Transverse colon (tissue), 4 donors: ENCODE data around the gene CDR2. TPM values are rescaled to one million over a fixed set of nuclear protein-coding genes. Genes with fewer than 3 reads are reported as not detected.

Experiments used
- DNase-seq: peaks from one replicate; pipeline ENCODE4 v3.0.0-alpha.2; 2019
- H3K27ac ChIP-seq, 4 donors: fragments of 200-600 bp; sonication (generic); 2 replicates each; pipeline ENCODE4 v1.5.1; 2016 to 2018; ENCODE audit warnings: inconsistent platforms in 4 of 4
- H3K27me3 ChIP-seq: fragments of 200-600 bp; sonication (generic); 2 replicates; pipeline ENCODE4 v1.5.1; 2017; ENCODE audit warnings: inconsistent platforms
- H3K36me3 ChIP-seq, 4 donors: fragments of 200-600 bp; sonication (generic); 2 replicates each; pipeline ENCODE4 v1.5.1; 2017 to 2019; ENCODE audit warnings: inconsistent platforms in 4 of 4
- H3K4me1 ChIP-seq, 4 donors: fragments of 200-600 bp; sonication (generic); 2 replicates each; pipeline ENCODE4 v1.5.1; 2017 to 2020; ENCODE audit warnings: inconsistent platforms in 4 of 4
- H3K4me3 ChIP-seq, 4 donors: fragments of 200-600 bp; sonication (generic); 1 replicate in 1 of 4; 2 replicates in 3 of 4; pipeline versions ENCODE4 v1.5.1 to v1.6.1; 2017 to 2019; ENCODE audit warnings: inconsistent platforms in 4 of 4
- H3K9me3 ChIP-seq, 2 donors: fragments of 200-600 bp; sonication (generic); 2 replicates each; pipeline ENCODE4 v1.5.1; 2017 to 2019; ENCODE audit warnings: inconsistent platforms in 2 of 2
- EP300 ChIP-seq: sonication (generic); formaldehyde crosslinking; IDR thresholded peaks from one replicate; pipeline ENCODE4 v1.6.1; 2017; ENCODE audit warnings: antibody characterized with exemption, low read depth
- POLR2A ChIP-seq: fragments of 450-650 bp; IDR thresholded peaks from one replicate; pipeline ENCODE4 v1.6.1; 2016; ENCODE audit warnings: antibody characterized with exemption, mild to moderate bottlenecking, moderate library complexity
- POLR2AphosphoS5 ChIP-seq, 3 donors: sonication (generic); formaldehyde crosslinking; IDR thresholded peaks; one replicate each; pipeline ENCODE4 v1.6.1; 2016; ENCODE audit warnings: antibody characterized with exemption in 3 of 3
- WGBS, 2 donors: methylation state at CpG; one replicate each; pipeline ENCODE4 v1.1.5; 2018; ENCODE audit warnings: low coverage in 1 of 2; 5-methylcytosine and 5-hydroxymethylcytosine counted together
- in situ Hi-C, 4 donors: fragments of 200-750 bp; cut with MboI; loops; one replicate each; pipeline versions ENCODE4 v1.15.0 to v1.15.1; 2017; ENCODE audit warnings: low sequenced_read_pairs in 3 of 4, low pct_ligation_motif_present in 1 of 4, low pct_unique_long_range_greater_than_20kb in 1 of 4
- intact Hi-C: fragments of 100-400 bp; cut with DNase I; formaldehyde crosslinking; loops from one replicate; pipeline ENCODE4 v1.15.1; 2023; ENCODE audit warnings: low total_unique reads
- total RNA-seq, 4 donors: library from RNA; depleted of rRNA; stranded (reverse); fragments of >200 nt; gene quantifications; one replicate each; pipeline ENCODE4 v1.1.0, GENCODE V29; 2016
- TF ChIP-seq, protein P1 (sequence below), 5 experiments: fragments of 200-600 bp in 3 of 5; fragments of 450-650 bp in 2 of 5; sonication (generic) in 3 of 5; IDR thresholded peaks; 1 replicate in 2 of 5; 2 replicates in 3 of 5; pipeline ENCODE4 v1.5.1; 2016 to 2017; ENCODE audit warnings: antibody characterized with exemption in 5 of 5, inconsistent platforms in 3 of 5, mild to moderate bottlenecking in 2 of 5, moderate library complexity in 1 of 5

The CDR2 gene
- total RNA-seq, 4 donors from 2014 or later: 21.7 to 317 (median 24.1) TPM

DNA sequence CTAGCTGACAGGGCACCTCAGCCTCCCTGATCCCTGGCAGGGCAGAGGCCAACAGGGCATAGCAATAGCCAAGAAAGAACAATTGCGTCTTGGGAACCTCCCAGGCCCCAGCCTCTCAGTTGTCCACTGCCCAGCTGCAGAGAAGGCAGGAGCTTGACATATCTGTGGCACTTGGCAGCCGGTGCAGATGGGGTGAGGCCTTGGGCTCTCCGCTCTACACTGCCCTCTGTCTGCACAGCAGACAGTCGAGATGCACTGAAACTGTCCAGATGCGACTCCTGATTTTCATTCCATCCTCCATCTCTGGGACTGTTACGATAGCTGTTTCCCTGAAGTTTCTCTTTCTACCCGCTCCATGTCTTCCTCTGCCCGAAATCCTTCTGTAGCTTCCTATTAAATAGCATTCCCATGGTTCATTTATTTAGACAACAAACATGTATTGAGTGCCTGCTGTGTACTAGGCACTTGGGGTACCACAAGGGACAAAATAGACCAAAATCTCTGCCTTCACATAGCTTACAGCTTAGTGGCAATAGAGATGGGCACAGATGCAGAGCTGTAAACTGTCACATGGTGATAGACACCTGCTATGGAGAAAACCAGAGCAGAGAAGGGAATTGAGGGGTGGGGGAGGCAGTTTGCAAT lies 73.9 kb downstream of the CDR2 start:
- TF ChIP-seq POLR2A: no peak
- TF ChIP-seq, protein P1, sequence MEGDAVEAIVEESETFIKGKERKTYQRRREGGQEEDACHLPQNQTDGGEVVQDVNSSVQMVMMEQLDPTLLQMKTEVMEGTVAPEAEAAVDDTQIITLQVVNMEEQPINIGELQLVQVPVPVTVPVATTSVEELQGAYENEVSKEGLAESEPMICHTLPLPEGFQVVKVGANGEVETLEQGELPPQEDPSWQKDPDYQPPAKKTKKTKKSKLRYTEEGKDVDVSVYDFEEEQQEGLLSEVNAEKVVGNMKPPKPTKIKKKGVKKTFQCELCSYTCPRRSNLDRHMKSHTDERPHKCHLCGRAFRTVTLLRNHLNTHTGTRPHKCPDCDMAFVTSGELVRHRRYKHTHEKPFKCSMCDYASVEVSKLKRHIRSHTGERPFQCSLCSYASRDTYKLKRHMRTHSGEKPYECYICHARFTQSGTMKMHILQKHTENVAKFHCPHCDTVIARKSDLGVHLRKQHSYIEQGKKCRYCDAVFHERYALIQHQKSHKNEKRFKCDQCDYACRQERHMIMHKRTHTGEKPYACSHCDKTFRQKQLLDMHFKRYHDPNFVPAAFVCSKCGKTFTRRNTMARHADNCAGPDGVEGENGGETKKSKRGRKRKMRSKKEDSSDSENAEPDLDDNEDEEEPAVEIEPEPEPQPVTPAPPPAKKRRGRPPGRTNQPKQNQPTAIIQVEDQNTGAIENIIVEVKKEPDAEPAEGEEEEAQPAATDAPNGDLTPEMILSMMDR (IDR thresholded peaks at IDR 0.05): peak; percentile 45 to 65 (median 52)
- in situ Hi-C loops (loop anchor here in 2 of 4 donors (25.0 kb wide), 2 partner anchors 112 to 1113 kb away; no protein-coding TSS in a partner anchor), intact Hi-C loops (no loop called here)
- WGBS, 2 donors: 36% methylated on average over 8 of the region's 8 CpGs; no CpG with 5 or more reads in 1 of the 2 donors
- H3K27ac ChIP-seq: peak overlapping the region; percentile 7 to 49 (median 32)
- peaks cover 0 to 3% (median 0%) of the 10 kb centered on the region in 4 donors for H3K36me3 ChIP-seq
- peak; percentile 66 for DNase-seq
- no peaks in the 10 kb centered on the region for H3K27me3 ChIP-seq
- peaks cover 0 to 34% (median 16%) of the 10 kb centered on the region in 4 donors for H3K4me1 ChIP-seq
- H3K4me3 ChIP-seq: no peak overlapping the region
- no peaks in the 10 kb centered on the region for H3K9me3 ChIP-seq

DNA sequence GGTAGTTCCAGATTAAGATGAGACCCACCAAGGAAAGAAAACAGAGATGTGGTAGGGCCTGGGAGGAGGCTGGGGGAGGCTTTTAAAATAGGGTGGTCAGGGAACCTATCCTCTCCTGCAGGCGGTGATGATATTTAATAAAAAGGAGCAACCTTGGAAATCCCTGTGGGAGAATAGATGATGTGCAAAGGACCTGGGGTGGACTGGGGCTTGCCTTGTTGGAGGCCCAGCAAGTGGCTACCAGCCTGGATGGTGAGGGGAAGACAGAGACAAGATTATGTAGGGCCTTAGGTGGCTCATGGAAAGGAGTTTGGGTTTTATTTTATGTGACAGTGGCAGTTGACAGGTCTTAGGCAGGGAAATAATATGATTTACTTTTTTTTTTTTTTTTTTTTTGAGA lies 75.4 kb downstream of the CDR2 start:
- Histone ChIP-seq H3K9me3 (no peaks in the 10 kb centered on the region), H3K27me3 (no peaks in the 10 kb centered on the region), H3K4me1 (peaks cover 0 to 34% (median 16%) of the 10 kb centered on the region in 4 donors), H3K4me3 (no peak overlapping the region), H3K36me3 (peaks cover 0 to 3% (median 0%) of the 10 kb centered on the region in 4 donors), H3K27ac (peak overlapping the region; percentile 96 to 97 (median 96))
- TF ChIP-seq POLR2AphosphoS5 (IDR thresholded peaks at IDR 0.05) (no peak), EP300 (no peak), POLR2A (no peak)
- TF ChIP-seq, protein P1 (IDR thresholded peaks at IDR 0.05): no peak
- intact Hi-C loops: loop anchor here (5.0 kb wide), 1 partner anchor 292 kb away; the partner anchor contains the start of gene MOSMO
- no peak for DNase-seq
- in situ Hi-C loops: loop anchor here (5.0 to 25.0 kb wide), 7 partner anchors 92 to 312 kb away; partner anchors contain the start of genes EEF2K (in 2 of the 4), MOSMO (in 1 of the 4) and PDZD9 (in 1 of the 4)
- 100% methylated on average over 1 of the region's 1 CpG for WGBS, 2 donors

DNA sequence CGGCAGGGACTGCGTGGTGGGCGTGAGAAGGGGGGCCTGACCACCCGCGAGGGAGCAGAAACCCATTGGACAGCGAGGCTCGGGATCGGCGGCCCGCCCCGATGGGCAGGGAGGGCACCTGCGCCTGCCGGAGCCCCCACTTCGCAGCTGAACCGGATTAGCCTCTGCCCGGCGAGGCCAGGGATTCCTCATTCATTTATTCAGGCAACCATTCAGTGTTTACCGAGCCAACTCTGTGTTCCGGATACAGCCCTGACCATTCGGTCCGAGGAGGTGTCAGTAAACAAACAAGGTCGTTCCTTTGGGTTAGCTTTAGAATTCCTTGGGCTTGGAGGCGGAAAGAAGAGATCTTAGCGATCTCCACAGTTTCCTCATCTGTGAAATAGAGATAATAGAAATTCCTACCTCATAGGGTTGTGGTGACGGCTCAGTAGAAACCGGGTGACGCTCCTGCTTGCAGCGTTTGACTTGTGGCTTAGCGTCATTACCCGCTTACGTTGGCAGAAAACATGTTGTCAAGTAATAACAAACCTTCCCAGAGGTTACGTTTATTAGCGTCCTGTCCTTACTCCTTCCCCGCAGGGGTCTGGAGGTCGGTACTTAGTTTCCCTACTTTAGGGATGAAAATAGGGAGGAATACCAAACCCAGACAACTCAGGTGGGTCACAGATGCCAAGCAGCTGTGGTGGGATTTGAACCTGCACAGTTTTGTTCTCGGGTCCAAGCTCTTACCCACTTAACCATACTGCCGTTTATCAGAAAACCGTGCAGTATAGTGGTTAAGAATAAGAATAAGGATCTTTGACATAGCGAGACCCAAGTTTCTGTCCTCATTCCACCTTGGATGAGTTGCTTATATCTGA lies 76.3 kb downstream of the CDR2 start:
- H3K4me3 ChIP-seq: peak overlapping the region; percentile 55 to 92 (median 80)
- TF ChIP-seq POLR2A: no peak
- TF ChIP-seq, protein P1 (IDR thresholded peaks at IDR 0.05): no peak
- peak; percentile 51 for TF ChIP-seq EP300
- TF ChIP-seq POLR2AphosphoS5 (IDR thresholded peaks at IDR 0.05): peak in 1 of 3 donors; percentile 74
- H3K27ac ChIP-seq: peak overlapping the region; percentile 96 to 97 (median 96)
- H3K4me1 ChIP-seq: peaks cover 0 to 34% (median 16%) of the 10 kb centered on the region in 4 donors
- WGBS, 2 donors: 1% methylated on average over 21 to 27 of the region's 39 CpGs
- H3K27me3 ChIP-seq: no peaks in the 10 kb centered on the region
- peak; percentile 64 for DNase-seq
- H3K36me3 ChIP-seq: no peaks in the 10 kb centered on the region
- intact Hi-C loops (loop anchor here (2.0 to 5.0 kb wide), 2 partner anchors 91 to 291 kb away; partner anchors contain the start of genes EEF2K and MOSMO), in situ Hi-C loops (loop anchor here (5.0 to 25.0 kb wide), 7 partner anchors 91 to 311 kb away; partner anchors contain the start of genes EEF2K (in 2 of the 4), MOSMO (in 1 of the 4) and PDZD9 (in 1 of the 4))
- no peaks in the 10 kb centered on the region for H3K9me3 ChIP-seq
